Hepatocyte (in vitro differentiated cells): ENCODE measurements around the gene PABPC1L.

Experiments used
- EZH2 ChIP-seq: fragments of 200-600 bp; sonication (generic); IDR thresholded peaks from 2 replicates; pipeline ENCODE4 v1.6.1; 2016; ENCODE audit warnings: antibody characterized with exemption, mild to moderate bottlenecking, borderline replicate concordance
- EZH2phosphoT487 ChIP-seq: fragments of 200-600 bp; sonication (generic); IDR thresholded peaks from one replicate; pipeline ENCODE4 v1.6.1; 2018; ENCODE audit warnings: antibody characterized with exemption, mild to moderate bottlenecking, low read depth, moderate library complexity; ENCODE audit not compliant: unreplicated experiment, severe bottlenecking
- TF ChIP-seq, protein P1 (sequence below): fragments of 200-600 bp; sonication (generic); IDR thresholded peaks from 2 replicates; pipeline ENCODE4 v1.5.1; 2016; ENCODE audit warnings: antibody characterized with exemption, mild to moderate bottlenecking; ENCODE audit not compliant: poor library complexity

DNA sequence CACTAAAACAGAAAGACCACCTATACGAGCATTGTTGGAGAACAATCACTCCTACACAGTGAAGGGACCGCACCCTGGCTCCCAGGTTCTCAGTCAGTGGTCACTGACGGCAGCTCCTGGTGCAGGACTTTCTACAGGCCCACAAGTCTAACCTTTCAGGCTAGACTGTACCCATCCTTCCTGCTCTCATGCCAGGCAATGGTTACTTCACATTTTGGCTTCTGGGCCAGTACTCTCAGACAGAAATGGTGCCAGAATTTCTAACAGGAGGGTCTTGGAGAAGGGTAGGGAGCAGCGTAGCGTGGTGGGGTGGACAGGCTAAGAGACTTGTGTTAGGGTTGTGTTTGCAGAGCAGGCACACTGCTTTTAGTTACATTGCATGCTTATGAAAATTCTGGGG, 38.2 kb downstream of the PABPC1L start:
- TF ChIP-seq, protein P1, sequence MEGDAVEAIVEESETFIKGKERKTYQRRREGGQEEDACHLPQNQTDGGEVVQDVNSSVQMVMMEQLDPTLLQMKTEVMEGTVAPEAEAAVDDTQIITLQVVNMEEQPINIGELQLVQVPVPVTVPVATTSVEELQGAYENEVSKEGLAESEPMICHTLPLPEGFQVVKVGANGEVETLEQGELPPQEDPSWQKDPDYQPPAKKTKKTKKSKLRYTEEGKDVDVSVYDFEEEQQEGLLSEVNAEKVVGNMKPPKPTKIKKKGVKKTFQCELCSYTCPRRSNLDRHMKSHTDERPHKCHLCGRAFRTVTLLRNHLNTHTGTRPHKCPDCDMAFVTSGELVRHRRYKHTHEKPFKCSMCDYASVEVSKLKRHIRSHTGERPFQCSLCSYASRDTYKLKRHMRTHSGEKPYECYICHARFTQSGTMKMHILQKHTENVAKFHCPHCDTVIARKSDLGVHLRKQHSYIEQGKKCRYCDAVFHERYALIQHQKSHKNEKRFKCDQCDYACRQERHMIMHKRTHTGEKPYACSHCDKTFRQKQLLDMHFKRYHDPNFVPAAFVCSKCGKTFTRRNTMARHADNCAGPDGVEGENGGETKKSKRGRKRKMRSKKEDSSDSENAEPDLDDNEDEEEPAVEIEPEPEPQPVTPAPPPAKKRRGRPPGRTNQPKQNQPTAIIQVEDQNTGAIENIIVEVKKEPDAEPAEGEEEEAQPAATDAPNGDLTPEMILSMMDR, result no peak
- TF ChIP-seq EZH2phosphoT487, result no peak
- no peak for TF ChIP-seq EZH2
